ENCODE measurements around the gene RB1. TPM values are rescaled to one million over a fixed set of nuclear protein-coding genes. Genes with fewer than 3 reads are reported as not detected.
"Not testable (repeated sequence)": the region's sequence is repeated elsewhere in the genome, so short reads cannot be mapped to it uniquely, and the experiment has no call there.

The RB1 gene
- polyA plus RNA-seq, 3 donors, result 18.4 to 38.8 (median 29.9) TPM

- H3K27me3 Mint-ChIP-seq (ENCODE audit: low read depth in 3 of 3), result no peaks in the 10 kb centered on the region
- peaks cover 0 to 6% of the 10 kb centered on the region in 2 donors for H3K36me3 ChIP-seq (replicated peaks in 1 of 2; ENCODE audit: control insufficient read depth in 1 of 2, insufficient read depth in 2 of 2, low read length in 2 of 2)
- no CpG with 5 or more reads among the region's 3 CpGs for WGBS (ENCODE audit: insufficient coverage)
Measured at GRCh38 chr13:48424212-48424611, 120.7 kb downstream of the RB1 start.

GRCh38 chr13:48426052-48426451 is 122.5 kb downstream of the RB1 start:
- H4K20me1 ChIP-seq (ENCODE audit: insufficient read depth, low read length), result no peaks in the 10 kb centered on the region
- peaks cover 0 to 6% of the 10 kb centered on the region in 2 donors for H3K36me3 ChIP-seq (replicated peaks in 1 of 2; ENCODE audit: control insufficient read depth in 1 of 2, insufficient read depth in 2 of 2, low read length in 2 of 2)
- H3K27me3 ChIP-seq (ENCODE audit: control insufficient read depth in 2 of 2, insufficient read depth in 2 of 2, low read length in 2 of 2), result no peaks in the 10 kb centered on the region
- Mint-ChIP-seq H3K9me3 (peaks cover 0 to 8% (median 2%) of the 10 kb centered on the region in 7 donors), H3K4me1 (peaks cover 4% of the 10 kb centered on the region), H3K36me3 (peaks cover 14 to 20% of the 10 kb centered on the region in 2 donors), H3K4me3 (no peak overlapping the region), H3K27me3 (ENCODE audit: low read depth in 3 of 3) (no peaks in the 10 kb centered on the region), H3K27ac (no peak overlapping the region)
- no peak overlapping the region for H3K27ac ChIP-seq (ENCODE audit: low read depth in 1 of 2, low read length in 2 of 2)
- H3K79me2 ChIP-seq (ENCODE audit: insufficient read depth, low read length), result no peaks in the 10 kb centered on the region
- intact Hi-C loops (cut with micrococcal nuclease), result no loop called here
- no peak for TF ChIP-seq CTCF (IDR thresholded peaks at IDR 0.05)
- no peak overlapping the region for H3K9ac ChIP-seq (ENCODE audit: insufficient read depth, low read length, poor library complexity, severe bottlenecking)
- no peak overlapping the region for H3K4me3 ChIP-seq (replicated peaks in 1 of 3; ENCODE audit: low read depth in 2 of 3, low read length in 3 of 3)
- DNase-seq, result no peak
- H3K9me3 ChIP-seq (replicated peaks in 1 of 2; ENCODE audit: control insufficient read depth in 1 of 2, insufficient read depth in 1 of 2, low read length in 2 of 2), result no peaks in the 10 kb centered on the region
- H2AFZ ChIP-seq (ENCODE audit: insufficient read depth, low read depth, low read length, poor library complexity, severe bottlenecking), result no peak overlapping the region
- peaks cover 0 to 6% of the 10 kb centered on the region in 2 donors for H3K4me1 ChIP-seq (ENCODE audit: control insufficient read depth in 1 of 2, insufficient read depth in 2 of 2, low read length in 2 of 2)
- no peak overlapping the region for H3K4me2 ChIP-seq (replicated peaks; ENCODE audit: extremely low read depth, low read length, poor library complexity, severe bottlenecking)

More at GRCh38 chr13:48424212-48424611, 120.7 kb downstream of the RB1 start:
- Mint-ChIP-seq H3K27ac (no peak overlapping the region), H3K9me3 (peaks cover 0 to 17% (median 11%) of the 10 kb centered on the region in 7 donors), H3K4me1 (peaks cover 8% of the 10 kb centered on the region), H3K4me3 (no peak overlapping the region), H3K36me3 (peaks cover 13 to 18% of the 10 kb centered on the region in 2 donors)
- Histone ChIP-seq H3K4me2 (replicated peaks; ENCODE audit: extremely low read depth, low read length, poor library complexity, severe bottlenecking) (no peak overlapping the region), H3K27me3 (ENCODE audit: control insufficient read depth in 2 of 2, insufficient read depth in 2 of 2, low read length in 2 of 2) (no peaks in the 10 kb centered on the region), H3K27ac (ENCODE audit: low read depth in 1 of 2, low read length in 2 of 2) (no peak overlapping the region), H2AFZ (ENCODE audit: insufficient read depth, low read depth, low read length, poor library complexity, severe bottlenecking) (no peak overlapping the region), H3K9ac (ENCODE audit: insufficient read depth, low read length, poor library complexity, severe bottlenecking) (no peak overlapping the region), H3K4me3 (replicated peaks in 1 of 3; ENCODE audit: low read depth in 2 of 3, low read length in 3 of 3) (no peak overlapping the region), H3K4me1 (ENCODE audit: control insufficient read depth in 1 of 2, insufficient read depth in 2 of 2, low read length in 2 of 2) (peaks cover 0 to 6% of the 10 kb centered on the region in 2 donors), H3K79me2 (ENCODE audit: insufficient read depth, low read length) (no peaks in the 10 kb centered on the region), H3K9me3 (replicated peaks in 1 of 2; ENCODE audit: control insufficient read depth in 1 of 2, insufficient read depth in 1 of 2, low read length in 2 of 2) (no peaks in the 10 kb centered on the region), H4K20me1 (ENCODE audit: insufficient read depth, low read length) (no peaks in the 10 kb centered on the region)
- intact Hi-C loops (cut with micrococcal nuclease), result no loop called here
- DNase-seq, result no peak
- TF ChIP-seq CTCF (IDR thresholded peaks at IDR 0.05), result no peak

GRCh38 chr13:48426755-48427298 is 123.3 kb downstream of the RB1 start:
- H3K4me1 ChIP-seq (ENCODE audit: control insufficient read depth in 1 of 2, insufficient read depth in 2 of 2, low read length in 2 of 2); H3K9me3 Mint-ChIP-seq; H3K4me1 Mint-ChIP-seq; H3K4me3 ChIP-seq (replicated peaks in 1 of 3; ENCODE audit: low read depth in 2 of 3, low read length in 3 of 3); H3K4me3 Mint-ChIP-seq; H2AFZ ChIP-seq (ENCODE audit: insufficient read depth, low read depth, low read length, poor library complexity, severe bottlenecking); H4K20me1 ChIP-seq (ENCODE audit: insufficient read depth, low read length); H3K27me3 ChIP-seq (ENCODE audit: control insufficient read depth in 2 of 2, insufficient read depth in 2 of 2, low read length in 2 of 2); DNase-seq; H3K36me3 ChIP-seq (replicated peaks in 1 of 2; ENCODE audit: control insufficient read depth in 1 of 2, insufficient read depth in 2 of 2, low read length in 2 of 2); H3K27me3 Mint-ChIP-seq (ENCODE audit: low read depth in 3 of 3); H3K9me3 ChIP-seq (replicated peaks in 1 of 2; ENCODE audit: control insufficient read depth in 1 of 2, insufficient read depth in 1 of 2, low read length in 2 of 2); H3K4me2 ChIP-seq (replicated peaks; ENCODE audit: extremely low read depth, low read length, poor library complexity, severe bottlenecking); intact Hi-C loops (cut with micrococcal nuclease); H3K27ac ChIP-seq (ENCODE audit: low read depth in 1 of 2, low read length in 2 of 2); H3K79me2 ChIP-seq (ENCODE audit: insufficient read depth, low read length); H3K9ac ChIP-seq (ENCODE audit: insufficient read depth, low read length, poor library complexity, severe bottlenecking): not testable (repeated sequence)
- WGBS (ENCODE audit: insufficient coverage), result 58% methylated on average over 4 of the region's 9 CpGs
- Mint-ChIP-seq H3K27ac (peak overlapping the region in 1 of 7 donors; percentile 8), H3K36me3 (peaks cover 16 to 20% of the 10 kb centered on the region in 2 donors)
